ENCODE measurements around the gene ZXDC. TPM values are rescaled to one million over a fixed set of nuclear protein-coding genes. Genes with fewer than 3 reads are reported as not detected.

The ZXDC gene
- total RNA-seq, 6 experiments from 2014 or later: 11.7 to 14.2 (median 13.5) TPM

DNA sequence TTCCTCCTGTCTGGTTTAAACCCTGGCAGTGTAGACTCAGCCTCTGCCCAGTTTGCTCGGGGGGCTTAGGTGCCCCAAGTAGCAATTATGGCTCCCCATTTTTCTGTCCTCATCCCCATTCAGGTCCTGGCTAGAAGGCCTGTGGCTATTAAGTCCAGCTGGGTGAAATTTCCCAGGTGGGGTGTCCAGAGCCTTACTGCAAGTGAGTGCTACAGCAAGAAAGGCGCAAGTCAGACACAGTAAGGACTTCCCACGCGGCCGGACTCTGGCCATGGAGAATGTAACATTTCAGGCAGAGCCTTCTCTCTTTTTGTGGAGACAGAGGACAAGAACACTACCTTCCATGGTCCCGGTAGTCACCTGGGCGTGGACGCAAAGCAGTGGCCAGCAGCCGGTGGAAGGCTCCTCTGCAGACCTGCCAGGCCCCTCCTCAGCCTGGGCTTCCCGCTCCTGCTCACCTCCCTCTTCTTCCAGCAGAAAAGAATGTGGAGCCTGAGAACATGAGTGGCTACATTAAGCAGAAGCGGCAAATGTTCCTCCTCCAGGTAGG is 57.6 kb downstream of the ZXDC start:
- TF ChIP-seq CTCF (IDR thresholded peaks at IDR 0.05): no peak
- no peak overlapping the region for H3K27ac Mint-ChIP-seq
- H3K9me3 Mint-ChIP-seq: no peaks in the 10 kb centered on the region
- H3K4me3 Mint-ChIP-seq: no peak overlapping the region
- H3K27me3 Mint-ChIP-seq (ENCODE audit: insufficient read depth): peaks cover 25% of the 10 kb centered on the region
- H3K4me1 Mint-ChIP-seq (ENCODE audit: low read depth): peaks cover 7% of the 10 kb centered on the region
- H3K36me3 Mint-ChIP-seq (ENCODE audit: low read depth): no peaks in the 10 kb centered on the region
- no peak for DNase-seq

- no peak overlapping the region for H3K27ac Mint-ChIP-seq
- DNase-seq: no peak
- TF ChIP-seq CTCF (IDR thresholded peaks at IDR 0.05): no peak
- no peaks in the 10 kb centered on the region for H3K9me3 Mint-ChIP-seq
- no peak overlapping the region for H3K4me3 Mint-ChIP-seq
- peaks cover 7% of the 10 kb centered on the region for H3K4me1 Mint-ChIP-seq (ENCODE audit: low read depth)
- H3K27me3 Mint-ChIP-seq (ENCODE audit: insufficient read depth): peaks cover 25% of the 10 kb centered on the region
- no peaks in the 10 kb centered on the region for H3K36me3 Mint-ChIP-seq (ENCODE audit: low read depth)
Measured at GRCh38 chr3:126417515-126417914, 58.2 kb downstream of the ZXDC start.

GRCh38 chr3:126416943-126417342 is 58.7 kb downstream of the ZXDC start:
- no peak overlapping the region for H3K27ac Mint-ChIP-seq
- TF ChIP-seq CTCF (IDR thresholded peaks at IDR 0.05): no peak

DNA sequence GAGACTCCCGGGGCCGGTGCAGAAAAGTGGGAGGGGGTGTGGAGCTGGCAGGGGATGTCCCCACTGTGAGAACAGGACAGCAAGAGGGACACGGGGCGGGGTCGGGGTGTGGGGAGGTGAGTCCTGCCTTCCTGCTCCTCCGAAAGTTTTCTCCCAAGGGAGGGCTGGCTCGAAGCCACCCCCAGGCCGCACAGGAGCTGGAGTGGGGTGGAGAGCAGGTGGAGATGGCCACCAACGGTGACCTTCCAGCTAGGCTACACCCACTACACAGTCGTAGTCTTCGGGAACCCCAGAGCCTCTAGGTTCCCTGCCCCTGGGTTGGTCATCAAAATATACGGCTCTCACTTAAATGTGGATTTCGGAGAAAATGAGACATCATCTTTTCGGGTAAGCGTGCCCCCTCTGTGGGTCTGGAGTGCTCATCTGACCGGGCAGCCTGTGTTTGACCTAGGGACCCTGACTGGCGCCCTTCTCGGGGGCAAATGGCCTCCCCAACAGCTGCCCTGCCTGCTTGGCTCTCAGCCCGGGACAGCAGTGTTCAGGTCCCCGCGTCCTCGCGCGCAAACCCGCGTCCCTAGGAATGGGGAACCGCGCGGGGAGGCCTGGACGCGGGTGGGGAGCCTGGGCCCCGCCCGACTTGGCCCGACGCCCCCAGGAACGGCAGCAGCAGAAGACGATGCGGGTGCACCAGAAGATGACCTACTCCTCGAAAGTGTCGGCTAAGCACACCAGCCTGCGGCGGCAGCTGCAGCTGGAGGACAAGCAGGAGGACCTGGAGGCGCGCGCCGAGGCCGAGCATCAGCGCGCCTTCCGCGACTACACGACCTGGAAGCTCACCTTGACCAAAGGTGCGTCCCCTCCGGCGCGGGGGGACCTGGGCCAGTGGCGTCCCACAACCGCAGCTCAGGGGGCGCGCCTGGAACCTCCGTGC is 59.8 kb downstream of the ZXDC start:
- no peak overlapping the region for H3K4me3 Mint-ChIP-seq
- no peaks in the 10 kb centered on the region for H3K36me3 Mint-ChIP-seq (ENCODE audit: low read depth)
- peaks cover 7% of the 10 kb centered on the region for H3K4me1 Mint-ChIP-seq (ENCODE audit: low read depth)
- no peaks in the 10 kb centered on the region for H3K9me3 Mint-ChIP-seq
- H3K27ac Mint-ChIP-seq: no peak overlapping the region
- DNase-seq: no peak
- peaks cover 31% of the 10 kb centered on the region for H3K27me3 Mint-ChIP-seq (ENCODE audit: insufficient read depth)
- no peak for TF ChIP-seq CTCF (IDR thresholded peaks at IDR 0.05)

More at GRCh38 chr3:126416943-126417342, 58.7 kb downstream of the ZXDC start:
- DNase-seq: no peak
- Mint-ChIP-seq H3K4me3 (no peak overlapping the region), H3K27me3 (ENCODE audit: insufficient read depth) (peaks cover 26% of the 10 kb centered on the region), H3K4me1 (ENCODE audit: low read depth) (peaks cover 7% of the 10 kb centered on the region), H3K9me3 (no peaks in the 10 kb centered on the region), H3K36me3 (ENCODE audit: low read depth) (no peaks in the 10 kb centered on the region)

DNA sequence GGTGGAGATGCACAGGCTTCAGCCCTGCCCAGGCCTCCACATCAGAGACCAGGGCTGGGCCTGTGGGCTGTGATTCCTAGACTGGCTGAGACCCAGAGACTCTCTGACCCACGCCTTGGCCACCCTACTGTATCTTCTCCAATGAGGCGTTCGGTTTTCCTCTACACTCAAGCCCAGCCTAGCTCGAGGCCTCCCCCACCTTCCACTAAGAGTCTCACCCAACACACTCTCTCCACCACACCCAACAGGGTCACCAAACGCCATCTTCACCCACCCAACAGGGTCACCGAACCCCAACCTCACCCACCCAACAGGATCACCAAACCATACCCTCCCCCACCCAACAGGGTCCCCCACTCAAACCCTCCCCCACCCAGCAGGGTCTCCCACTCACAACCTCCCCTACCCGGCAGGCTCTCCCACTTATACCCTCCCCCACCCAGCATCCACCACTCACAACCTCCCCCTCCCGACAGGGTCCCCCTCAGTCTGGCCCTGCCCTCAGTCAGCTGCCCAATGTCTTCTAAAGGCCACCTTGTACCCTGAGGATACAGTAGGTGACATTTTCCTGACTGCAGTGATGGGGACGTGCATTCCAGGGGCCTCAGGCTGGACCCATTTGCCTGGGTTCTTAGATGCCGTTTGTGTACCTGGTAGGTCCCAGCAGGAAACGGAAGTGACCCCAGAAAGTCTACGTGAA is 60.6 kb downstream of the ZXDC start:
- H3K27ac Mint-ChIP-seq: no peak overlapping the region
- TF ChIP-seq CTCF (IDR thresholded peaks at IDR 0.05): no peak
- H3K4me3 Mint-ChIP-seq: no peak overlapping the region
- DNase-seq: no peak
- no peaks in the 10 kb centered on the region for H3K9me3 Mint-ChIP-seq
- H3K36me3 Mint-ChIP-seq (ENCODE audit: low read depth): no peaks in the 10 kb centered on the region
- peaks cover 1% of the 10 kb centered on the region for H3K4me1 Mint-ChIP-seq (ENCODE audit: low read depth)
- peaks cover 38% of the 10 kb centered on the region for H3K27me3 Mint-ChIP-seq (ENCODE audit: insufficient read depth)
